ENCODE results near the gene OBI1. TPM values are rescaled to one million over a fixed set of nuclear protein-coding genes. Genes with fewer than 3 reads are reported as not detected.

OBI1 gene
- total and polyA plus RNA-seq, 2 donors (not counting 3 experiments of a cell fraction or from before 2014, with no cell fraction given) = 5.0 to 16.1 TPM

DNA sequence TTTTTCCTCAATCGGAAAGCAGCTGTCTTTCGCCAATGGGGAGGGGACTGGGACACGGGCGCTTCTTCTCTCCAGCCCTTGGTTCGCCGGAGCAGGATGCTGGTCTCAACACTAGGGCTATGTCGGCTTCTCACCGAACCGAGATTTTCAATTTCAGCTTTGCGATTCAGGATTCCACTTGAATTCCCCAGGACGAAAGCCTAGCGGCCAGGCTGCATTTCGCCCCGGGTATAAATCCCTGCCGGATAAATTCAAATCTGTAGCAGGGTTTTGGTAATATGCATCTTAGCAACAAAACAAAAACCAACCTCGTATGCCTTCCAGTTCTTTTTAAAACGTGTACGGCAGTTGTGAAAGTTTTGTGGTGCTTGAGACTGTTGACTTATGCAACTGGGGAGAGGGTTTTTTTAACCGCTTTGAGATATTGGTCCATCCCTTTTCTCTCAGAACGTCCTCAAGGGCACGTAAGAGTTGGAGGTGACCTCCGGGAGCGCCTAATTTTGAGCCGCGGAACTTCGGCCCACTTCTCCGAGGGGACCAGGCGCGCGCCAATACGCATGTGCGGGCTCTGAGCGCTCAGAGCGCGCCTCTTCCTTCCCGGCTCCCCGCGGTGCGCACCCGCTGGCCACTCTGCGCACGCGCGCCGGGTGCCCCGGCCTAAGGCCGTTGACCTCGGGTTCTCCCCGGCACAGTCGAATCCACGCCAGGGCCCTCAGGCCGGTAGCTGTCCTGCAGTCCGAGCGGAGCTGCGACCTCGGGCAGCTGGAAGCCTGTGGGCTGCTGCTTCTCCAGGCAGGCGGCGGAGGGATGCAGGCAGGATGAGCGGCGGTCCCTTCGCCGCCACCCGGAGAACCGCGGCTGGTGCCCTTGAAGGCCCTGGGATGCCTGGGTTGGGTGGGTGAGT is 63.2 kb downstream of the OBI1 start:
- dilution Hi-C loops (cut with MboI; ENCODE audit: extremely low pct_ligation_motif_present, low sequenced_read_pairs) = no loop called here
- H3K4me1 ChIP-seq (ENCODE audit: control insufficient read depth, extremely low read depth, insufficient read depth, low read length) = peaks cover 6% of the 10 kb centered on the region
- DNase-seq (ENCODE audit: low read depth, low spot score) (no peak), FAIRE-seq (peak; percentile 4)
- H2AFZ ChIP-seq (ENCODE audit: low read depth, low read length) = no peak overlapping the region
- H3K79me2 ChIP-seq (ENCODE audit: control insufficient read depth, insufficient read depth, low read length) = no peaks in the 10 kb centered on the region
- no peaks in the 10 kb centered on the region for H3K9me3 ChIP-seq (replicated peaks; ENCODE audit: control insufficient read depth, insufficient read depth, low read length)
- H3K27me3 ChIP-seq (ENCODE audit: control insufficient read depth in 2 of 2, insufficient read depth in 2 of 2, low read length in 2 of 2) = peaks cover 79 to 100% of the 10 kb centered on the region in 2 experiments
- intact Hi-C loops (cut with micrococcal nuclease) = loop anchor here (5.0 kb wide), 1 partner anchor 273 kb away; no protein-coding TSS in a partner anchor
- H3K4me2 ChIP-seq (ENCODE audit: insufficient read depth, low read length) = peak overlapping the region; percentile 34
- no peak overlapping the region for H3K27ac ChIP-seq (ENCODE audit: insufficient read depth, low read depth, low read length)
- H4K20me1 ChIP-seq (replicated peaks; ENCODE audit: control insufficient read depth, extremely low read depth, insufficient read depth, low read length) = no peaks in the 10 kb centered on the region
- H3K9me1 ChIP-seq (replicated peaks; ENCODE audit: control insufficient read depth, extremely low read depth, insufficient read depth, low read length) = no peaks in the 10 kb centered on the region
- H3K36me3 ChIP-seq (ENCODE audit: control insufficient read depth in 2 of 2, extremely low read depth in 1 of 2, insufficient read depth in 2 of 2, low read length in 2 of 2) = no peaks in the 10 kb centered on the region
- H3K4me3 ChIP-seq (replicated peaks in 1 of 3; ENCODE audit: insufficient read depth in 1 of 3, low read depth in 1 of 3, low read length in 3 of 3) = peak overlapping the region in 2 of 3 experiments; percentile 25 to 30
- CTCF ChIA-PET = interaction anchor here (0.9 to 1.1 kb wide), 2 partner anchors 9 kb away, joined by 3 to 4 read pairs; no protein-coding TSS in a partner anchor
- BruUV-seq (replicated peaks) = no TSS peak
- no peak overlapping the region for H3K9ac ChIP-seq (replicated peaks; ENCODE audit: extremely low read depth, insufficient read depth, low read length)
- TF ChIP-seq EZH2 (IDR thresholded peaks at IDR 0.05; ENCODE audit: borderline replicate concordance, low read depth, low read length, severe bottlenecking) (peak; percentile 93), MYC (IDR thresholded peaks at IDR 0.05; ENCODE audit: low read depth, low read length) (no peak)
- POLR2A ChIA-PET = no interaction called here

GRCh38 chr13:78594456-78594975 is 64.4 kb downstream of the OBI1 start:
- FAIRE-seq = no peak
- Histone ChIP-seq H3K4me2 (ENCODE audit: insufficient read depth, low read length) (no peak overlapping the region), H4K20me1 (replicated peaks; ENCODE audit: control insufficient read depth, extremely low read depth, insufficient read depth, low read length) (no peaks in the 10 kb centered on the region), H2AFZ (ENCODE audit: low read depth, low read length) (no peak overlapping the region), H3K9ac (replicated peaks; ENCODE audit: extremely low read depth, insufficient read depth, low read length) (no peak overlapping the region), H3K36me3 (ENCODE audit: control insufficient read depth in 2 of 2, extremely low read depth in 1 of 2, insufficient read depth in 2 of 2, low read length in 2 of 2) (no peaks in the 10 kb centered on the region), H3K27ac (ENCODE audit: insufficient read depth, low read depth, low read length) (no peak overlapping the region), H3K4me1 (ENCODE audit: control insufficient read depth, extremely low read depth, insufficient read depth, low read length) (peaks cover 6% of the 10 kb centered on the region), H3K4me3 (replicated peaks in 1 of 3; ENCODE audit: insufficient read depth in 1 of 3, low read depth in 1 of 3, low read length in 3 of 3) (no peak overlapping the region), H3K9me3 (replicated peaks; ENCODE audit: control insufficient read depth, insufficient read depth, low read length) (no peaks in the 10 kb centered on the region), H3K27me3 (ENCODE audit: control insufficient read depth in 2 of 2, insufficient read depth in 2 of 2, low read length in 2 of 2) (peaks cover 68 to 100% of the 10 kb centered on the region in 2 experiments), H3K9me1 (replicated peaks; ENCODE audit: control insufficient read depth, extremely low read depth, insufficient read depth, low read length) (no peaks in the 10 kb centered on the region), H3K79me2 (ENCODE audit: control insufficient read depth, insufficient read depth, low read length) (no peaks in the 10 kb centered on the region)
- no TSS peak for BruUV-seq (replicated peaks)
- POLR2A ChIA-PET = no interaction called here
- intact Hi-C loops (cut with micrococcal nuclease) (loop anchor here (5.0 kb wide), 1 partner anchor 457 kb away; no protein-coding TSS in a partner anchor), dilution Hi-C loops (cut with MboI; ENCODE audit: extremely low pct_ligation_motif_present, low sequenced_read_pairs) (no loop called here)
- TF ChIP-seq GATA2 (IDR thresholded peaks at IDR 0.05; ENCODE audit: insufficient read depth, insufficient read length, low read depth, low read length) (no peak), POLR2AphosphoS5 (IDR thresholded peaks at IDR 0.05; ENCODE audit: insufficient read depth, low read depth, low read length) (no peak), EZH2 (IDR thresholded peaks at IDR 0.05; ENCODE audit: borderline replicate concordance, low read depth, low read length, severe bottlenecking) (no peak), MYC (IDR thresholded peaks at IDR 0.05; ENCODE audit: low read depth, low read length) (no peak), POLR2A (IDR thresholded peaks at IDR 0.05; ENCODE audit: low read depth, low read length) (no peak)
- CTCF ChIA-PET = interaction anchor here (0.7 kb wide), 1 partner anchor 163 kb away, joined by 3 read pairs; no protein-coding TSS in a partner anchor
- no peak for DNase-seq (ENCODE audit: low read depth, low spot score)
